ENCODE data around the gene NDST4.

Gene NDST4

DNA sequence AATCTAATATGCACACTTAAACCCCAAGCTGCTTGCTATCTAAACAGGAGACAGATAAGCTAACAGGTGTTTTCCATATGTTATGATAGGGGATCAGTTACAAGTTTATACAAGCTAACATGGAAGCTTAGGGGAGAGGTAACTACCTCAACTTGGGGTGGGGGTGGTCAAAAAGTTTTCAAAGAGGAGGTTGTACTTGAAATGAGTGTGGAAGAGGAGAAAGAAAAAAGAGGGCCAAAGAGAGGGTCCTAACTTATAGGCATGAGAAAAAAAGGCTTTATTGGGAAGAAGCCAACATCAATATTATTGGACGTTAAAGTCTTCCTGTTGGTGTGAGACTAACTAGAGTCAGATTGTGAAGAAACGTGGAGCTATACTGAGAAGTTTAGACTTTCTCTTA, 205.9 kb downstream of the NDST4 start:
- Histone ChIP-seq H3K4me2 (ENCODE audit: low read length) (no peak overlapping the region), H3K27ac (no peak overlapping the region), H3K36me3 (ENCODE audit: control insufficient read depth, insufficient read depth, low read length) (no peaks in the 10 kb centered on the region), H3K9me3 (ENCODE audit: control insufficient read depth, low read length) (no peaks in the 10 kb centered on the region), H3K9ac (no peak overlapping the region), H2AFZ (no peak overlapping the region), H3K79me2 (no peaks in the 10 kb centered on the region), H3K4me1 (no peaks in the 10 kb centered on the region), H3K27me3 (ENCODE audit: control insufficient read depth, insufficient read depth, low read length) (no peaks in the 10 kb centered on the region), H3K4me3 (ENCODE audit: low read depth, low read length) (no peak overlapping the region)
- TF ChIP-seq, protein P1, sequence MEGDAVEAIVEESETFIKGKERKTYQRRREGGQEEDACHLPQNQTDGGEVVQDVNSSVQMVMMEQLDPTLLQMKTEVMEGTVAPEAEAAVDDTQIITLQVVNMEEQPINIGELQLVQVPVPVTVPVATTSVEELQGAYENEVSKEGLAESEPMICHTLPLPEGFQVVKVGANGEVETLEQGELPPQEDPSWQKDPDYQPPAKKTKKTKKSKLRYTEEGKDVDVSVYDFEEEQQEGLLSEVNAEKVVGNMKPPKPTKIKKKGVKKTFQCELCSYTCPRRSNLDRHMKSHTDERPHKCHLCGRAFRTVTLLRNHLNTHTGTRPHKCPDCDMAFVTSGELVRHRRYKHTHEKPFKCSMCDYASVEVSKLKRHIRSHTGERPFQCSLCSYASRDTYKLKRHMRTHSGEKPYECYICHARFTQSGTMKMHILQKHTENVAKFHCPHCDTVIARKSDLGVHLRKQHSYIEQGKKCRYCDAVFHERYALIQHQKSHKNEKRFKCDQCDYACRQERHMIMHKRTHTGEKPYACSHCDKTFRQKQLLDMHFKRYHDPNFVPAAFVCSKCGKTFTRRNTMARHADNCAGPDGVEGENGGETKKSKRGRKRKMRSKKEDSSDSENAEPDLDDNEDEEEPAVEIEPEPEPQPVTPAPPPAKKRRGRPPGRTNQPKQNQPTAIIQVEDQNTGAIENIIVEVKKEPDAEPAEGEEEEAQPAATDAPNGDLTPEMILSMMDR (IDR thresholded peaks at IDR 0.05): no peak

DNA sequence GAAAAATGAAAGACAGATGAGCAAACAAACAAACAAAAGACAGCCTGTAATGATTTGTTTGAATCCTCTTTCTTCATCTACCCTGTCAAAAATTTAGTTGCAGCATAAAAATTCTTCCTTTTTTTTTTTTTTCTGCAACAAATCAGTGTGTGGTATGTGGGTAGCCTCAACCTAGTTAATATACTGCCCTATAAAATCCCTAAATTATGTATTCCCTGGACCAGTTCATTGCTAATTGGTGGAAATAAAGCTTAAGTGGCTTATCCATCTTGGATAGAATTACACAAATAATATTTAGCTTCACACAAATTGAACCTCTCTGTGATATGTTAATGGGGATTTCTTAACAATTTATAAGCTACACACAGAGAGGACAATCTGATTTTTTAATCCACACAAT, 208.4 kb downstream of the NDST4 start:
- H3K36me3 ChIP-seq (ENCODE audit: control insufficient read depth, insufficient read depth, low read length): no peaks in the 10 kb centered on the region
- no peaks in the 10 kb centered on the region for H3K79me2 ChIP-seq
- no peaks in the 10 kb centered on the region for H3K27me3 ChIP-seq (ENCODE audit: control insufficient read depth, insufficient read depth, low read length)
- H3K9ac ChIP-seq: no peak overlapping the region
- no peaks in the 10 kb centered on the region for H3K9me3 ChIP-seq (ENCODE audit: control insufficient read depth, low read length)
- TF ChIP-seq, protein P1 (IDR thresholded peaks at IDR 0.05): no peak
- no peak overlapping the region for H3K4me3 ChIP-seq (ENCODE audit: low read depth, low read length)
- no peak overlapping the region for H3K27ac ChIP-seq
- H3K4me1 ChIP-seq: no peaks in the 10 kb centered on the region
- H3K4me2 ChIP-seq (ENCODE audit: low read length): no peak overlapping the region
- H2AFZ ChIP-seq: no peak overlapping the region

DNA sequence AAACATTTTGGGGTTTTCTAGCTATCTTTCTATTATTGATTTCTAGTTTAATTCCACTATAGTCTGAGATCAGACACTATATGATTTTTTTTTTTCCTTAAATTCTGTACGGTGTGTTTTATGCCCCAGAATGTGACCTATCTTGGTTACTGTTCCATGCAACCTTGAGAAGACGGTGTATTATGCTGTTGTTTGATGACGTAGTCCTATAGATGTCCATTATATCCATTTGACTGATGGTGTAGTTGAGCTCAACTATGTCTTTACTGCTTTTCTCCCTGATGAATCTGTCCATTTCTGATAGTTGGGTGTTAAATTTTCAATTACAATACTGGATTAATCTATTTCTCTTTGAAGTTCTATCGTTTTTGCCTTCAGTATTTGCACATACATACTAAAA, 212.5 kb downstream of the NDST4 start:
- Histone ChIP-seq H3K4me2 (ENCODE audit: low read length) (no peak overlapping the region), H3K4me1 (no peaks in the 10 kb centered on the region), H3K9ac (no peak overlapping the region), H3K27ac (no peak overlapping the region), H3K36me3 (ENCODE audit: control insufficient read depth, insufficient read depth, low read length) (no peaks in the 10 kb centered on the region), H3K79me2 (no peaks in the 10 kb centered on the region), H2AFZ (no peak overlapping the region), H3K9me3 (ENCODE audit: control insufficient read depth, low read length) (no peaks in the 10 kb centered on the region), H3K4me3 (ENCODE audit: low read depth, low read length) (no peak overlapping the region), H3K27me3 (ENCODE audit: control insufficient read depth, insufficient read depth, low read length) (no peaks in the 10 kb centered on the region)
- TF ChIP-seq, protein P1 (IDR thresholded peaks at IDR 0.05): no peak

DNA sequence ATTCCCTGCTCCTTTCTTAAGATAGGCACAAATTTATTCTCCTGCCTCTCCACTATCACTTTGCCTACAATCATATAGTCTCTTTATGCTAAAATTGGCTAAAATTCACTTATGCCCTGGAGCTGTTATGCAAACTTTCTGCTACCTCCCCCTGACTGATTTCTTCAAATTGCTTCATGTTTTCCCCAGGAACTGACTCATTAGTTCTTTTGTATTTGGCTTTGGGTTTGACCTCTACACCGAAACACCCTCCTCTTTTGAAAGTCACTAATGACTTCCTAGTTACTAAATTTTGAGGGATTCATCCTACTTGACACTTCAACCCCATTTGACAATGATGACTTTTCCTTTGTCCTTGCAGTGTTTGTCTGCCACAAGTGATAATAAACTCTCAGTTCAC, 222.6 kb downstream of the NDST4 start:
- Histone ChIP-seq H3K4me3 (ENCODE audit: low read depth, low read length) (no peak overlapping the region), H3K36me3 (ENCODE audit: control insufficient read depth, insufficient read depth, low read length) (no peaks in the 10 kb centered on the region), H3K27ac (no peak overlapping the region), H3K9ac (no peak overlapping the region), H3K27me3 (ENCODE audit: control insufficient read depth, insufficient read depth, low read length) (no peaks in the 10 kb centered on the region), H3K79me2 (no peaks in the 10 kb centered on the region), H2AFZ (no peak overlapping the region), H3K9me3 (ENCODE audit: control insufficient read depth, low read length) (no peaks in the 10 kb centered on the region), H3K4me2 (ENCODE audit: low read length) (no peak overlapping the region), H3K4me1 (no peaks in the 10 kb centered on the region)
- TF ChIP-seq, protein P1 (IDR thresholded peaks at IDR 0.05): no peak

DNA sequence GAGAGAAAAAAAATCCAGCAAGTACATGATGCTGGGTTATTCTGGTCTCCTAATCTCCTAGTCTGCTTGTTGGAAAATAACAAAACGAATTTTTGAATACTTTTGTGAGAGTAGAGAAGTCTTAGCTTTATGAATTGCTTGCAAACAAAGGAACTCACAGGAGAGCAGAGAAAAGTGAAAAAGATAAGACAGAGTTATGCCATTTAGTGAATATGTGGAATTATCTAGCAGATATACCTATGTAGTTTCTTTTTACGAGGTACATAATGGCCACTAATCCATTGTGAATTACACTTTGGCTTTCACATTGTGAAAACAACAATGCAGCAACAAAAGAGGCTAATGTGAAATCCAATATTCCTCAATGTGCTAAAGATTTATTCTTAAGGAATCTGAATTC, 226.7 kb downstream of the NDST4 start:
- H3K36me3 ChIP-seq (ENCODE audit: control insufficient read depth, insufficient read depth, low read length): no peaks in the 10 kb centered on the region
- H3K27me3 ChIP-seq (ENCODE audit: control insufficient read depth, insufficient read depth, low read length): no peaks in the 10 kb centered on the region
- no peaks in the 10 kb centered on the region for H3K79me2 ChIP-seq
- H2AFZ ChIP-seq: no peak overlapping the region
- no peaks in the 10 kb centered on the region for H3K4me1 ChIP-seq
- H3K9ac ChIP-seq: no peak overlapping the region
- no peaks in the 10 kb centered on the region for H3K9me3 ChIP-seq (ENCODE audit: control insufficient read depth, low read length)
- H3K4me2 ChIP-seq (ENCODE audit: low read length): no peak overlapping the region
- H3K4me3 ChIP-seq (ENCODE audit: low read depth, low read length): no peak overlapping the region
- TF ChIP-seq, protein P1 (IDR thresholded peaks at IDR 0.05): no peak
- H3K27ac ChIP-seq: no peak overlapping the region

All from parathyroid adenoma (tissue), 2 donors.